ENCODE data around the gene C11orf86. TPM values are rescaled to one million over a fixed set of nuclear protein-coding genes. Genes with fewer than 3 reads are reported as not detected.

C11orf86 gene
- polyA plus RNA-seq, 4 donors = 29.8 to 801 (median 320) TPM

Other genes with a start within 250 kb of the C11orf86 start
- 1 to 10 TPM in 3 of 4 donors, under 1 TPM in 1; 0.27 to 5.0 (median 2.8) TPM for gene SPTBN2, start 246.1 kb upstream of the C11orf86 start, polyA plus RNA-seq
- 10 to 100 TPM; 15.1 to 26.9 (median 20.7) TPM for gene RCE1, start 131.9 kb upstream of the C11orf86 start, polyA plus RNA-seq
- 10 to 100 TPM in 1 of 4 donors, 1 to 10 TPM in 3; 1.4 to 12.2 (median 6.2) TPM for gene LRFN4, start 118.2 kb upstream of the C11orf86 start, polyA plus RNA-seq
- 10 to 100 TPM; 19.9 to 89.5 (median 46.6) TPM for gene PC, start 16.9 kb upstream of the C11orf86 start, polyA plus RNA-seq
- gene SYT12, start 47.8 kb downstream of the C11orf86 start, polyA plus RNA-seq = 1 to 10 TPM in 1 of 4 donors, under 1 TPM in 3; 0.01 to 3.1 (median 0.25) TPM
- gene RHOD, start 81.5 kb downstream of the C11orf86 start, polyA plus RNA-seq = 10 to 100 TPM; 10.2 to 36.5 (median 32.2) TPM
- gene KDM2A, start 144.0 kb downstream of the C11orf86 start, polyA plus RNA-seq = 10 to 100 TPM; 19.2 to 59.8 (median 24.7) TPM